PC-9 (cell line): ENCODE data around the gene TRPC4AP. TPM values are rescaled to one million over a fixed set of nuclear protein-coding genes. Genes with fewer than 3 reads are reported as not detected.

Source experiments
- BruUV-seq: library from RNA; stranded (reverse); fragments of 400-500 nt; replicated peaks from 2 replicates; lab custom pipeline; 2021; lab: Mats Ljungman, UMichigan
- CTCF ChIA-PET: fragments of 300-600 bp; sonication (Branson Sonifier 250); formaldehyde crosslinking; loops from one replicate; lab custom pipeline; 2022; ENCODE audit warnings: antibody characterized with exemption; lab: Charles Lee
- POLR2A ChIA-PET: fragments of 300-600 bp; sonication (Branson Sonifier 250); formaldehyde crosslinking; loops from one replicate; lab custom pipeline; 2022; ENCODE audit warnings: antibody characterized with exemption; ENCODE audit not compliant: unreplicated experiment; lab: Charles Lee
- DNase-seq, 2 experiments: peaks; one replicate each; pipeline versions ENCODE4 v3.0.0 to v3.0.0-alpha.2; 2015 to 2022; ENCODE audit warnings: mixed read lengths in 1 of 2
- H2AFZ ChIP-seq: fragments of 200-600 bp; sonication (generic); 2 replicates; pipeline ENCODE4 v1.8.1; 2017; ENCODE audit warnings: antibody characterized with exemption
- H3F3A ChIP-seq: fragments of 200-600 bp; sonication (generic); 2 replicates; pipeline ENCODE4 v1.8.1; 2017; ENCODE audit warnings: antibody characterized with exemption, mild to moderate bottlenecking, low read depth; ENCODE audit not compliant: insufficient read depth
- H3K27ac ChIP-seq: fragments of 200-600 bp; sonication (generic); 2 replicates; pipeline ENCODE4 v1.6.1; 2016; ENCODE audit warnings: mixed run types
- H3K27me3 ChIP-seq: fragments of 200-600 bp; sonication (generic); 2 replicates; pipeline ENCODE4 v1.6.1; 2016; ENCODE audit warnings: low read depth, mixed run types; ENCODE audit not compliant: insufficient read depth
- H3K36me3 ChIP-seq: fragments of 200-600 bp; sonication (generic); 2 replicates; pipeline ENCODE4 v1.6.1; 2016; ENCODE audit warnings: low read depth, mixed run types
- H3K4me1 ChIP-seq: fragments of 200-600 bp; sonication (generic); replicated peaks from 2 replicates; pipeline ENCODE4 v1.6.1; 2016; ENCODE audit warnings: mixed run types; ENCODE audit not compliant: insufficient read depth
- H3K4me2 ChIP-seq: fragments of 200-600 bp; sonication (generic); 2 replicates; pipeline ENCODE4 v1.6.1; 2017; ENCODE audit warnings: mixed run types
- H3K4me3 ChIP-seq: fragments of 200-600 bp; sonication (generic); 2 replicates; pipeline ENCODE4 v1.6.1; 2016; ENCODE audit warnings: mixed run types
- H3K79me2 ChIP-seq: fragments of 200-600 bp; sonication (generic); 2 replicates; pipeline ENCODE4 v1.6.1; 2017; ENCODE audit warnings: low read depth, mixed run types
- H3K9me2 ChIP-seq: fragments of 200-600 bp; sonication (generic); 2 replicates; pipeline ENCODE4 v1.8.1; 2017; ENCODE audit warnings: mild to moderate bottlenecking; ENCODE audit not compliant: insufficient read depth
- H3K9me3 ChIP-seq: fragments of 200-600 bp; sonication (generic); 2 replicates; pipeline ENCODE4 v1.8.1; 2016; ENCODE audit warnings: low read depth; ENCODE audit not compliant: insufficient read depth
- H4K20me1 ChIP-seq: fragments of 200-600 bp; sonication (generic); 2 replicates; pipeline ENCODE4 v1.8.1; 2017; ENCODE audit not compliant: insufficient read depth
- CTCF ChIP-seq: fragments of 200-600 bp; sonication (generic); conservative IDR thresholded peaks from 2 replicates; pipeline ENCODE4 v1.6.1; 2017; ENCODE audit warnings: mixed run types, antibody characterized with exemption, mild to moderate bottlenecking, moderate library complexity
- EZH2 ChIP-seq: fragments of 200-600 bp; sonication (generic); IDR thresholded peaks from 2 replicates; pipeline ENCODE4 v1.8.0; 2017; ENCODE audit warnings: antibody characterized with exemption, low read depth
- intact Hi-C: fragments of 100-400 bp; cut with micrococcal nuclease; formaldehyde crosslinking; loops from one replicate; pipeline ENCODE4 v1.10.0; 2022; ENCODE audit not compliant: unreplicated experiment
- total RNA-seq: library from RNA; stranded (reverse); gene quantifications from 2 replicates; pipeline ENCODE4 v1.2.3, GENCODE V29; 2021

Gene TRPC4AP
- total RNA-seq, 1 experiment from 2014 or later: 51.0 TPM

- Histone ChIP-seq H3K4me2 (no peak overlapping the region), H3K4me1 (peaks cover 12% of the 10 kb centered on the region), H3K27ac (no peak overlapping the region), H3K36me3 (peaks cover 11% of the 10 kb centered on the region), H3K4me3 (no peak overlapping the region), H3K9me3 (no peaks in the 10 kb centered on the region), H4K20me1 (peaks cover 11% of the 10 kb centered on the region), H2AFZ (no peak overlapping the region), H3K27me3 (no peaks in the 10 kb centered on the region), H3F3A (0 out of 2 replicates have a peak, but pooled peaks cover 7% of the 10 kb centered on the region), H3K9me2 (no peaks in the 10 kb centered on the region), H3K79me2 (no peaks in the 10 kb centered on the region)
- no TSS peak for BruUV-seq
- ChIA-PET POLR2A (no interaction called here), CTCF (no interaction called here)
- DNase-seq: no peak
- no peak for TF ChIP-seq CTCF
- TF ChIP-seq EZH2: no peak
- intact Hi-C loops: no loop called here
These were observed 52.0 kb downstream of the TRPC4AP start for GRCh38 chr20:35040646-35041045.

- Histone ChIP-seq H3K27ac (peak overlapping the region; percentile 14), H3F3A (0 out of 2 replicates have a peak, but pooled peaks cover 7% of the 10 kb centered on the region), H3K9me2 (no peaks in the 10 kb centered on the region), H4K20me1 (peaks cover 11% of the 10 kb centered on the region), H3K4me1 (peaks cover 12% of the 10 kb centered on the region), H3K4me2 (no peak overlapping the region), H3K4me3 (no peak overlapping the region), H2AFZ (no peak overlapping the region), H3K79me2 (no peaks in the 10 kb centered on the region), H3K27me3 (no peaks in the 10 kb centered on the region), H3K9me3 (no peaks in the 10 kb centered on the region), H3K36me3 (peaks cover 17% of the 10 kb centered on the region)
- CTCF ChIA-PET: no interaction called here
- no peak for DNase-seq
- POLR2A ChIA-PET: interaction anchor here (0.6 kb wide), 1 partner anchor 74 kb away, joined by 4 read pairs; no protein-coding TSS in a partner anchor
- no TSS peak for BruUV-seq
- intact Hi-C loops: no loop called here
- TF ChIP-seq CTCF (no peak), EZH2 (no peak)
These were observed 52.6 kb downstream of the TRPC4AP start for GRCh38 chr20:35039846-35040489.

- H3K4me1 ChIP-seq: peaks cover 12% of the 10 kb centered on the region
- peak in 1 of 2 experiments; percentile 76 for DNase-seq
- POLR2A ChIA-PET: interaction anchor here (0.6 to 0.7 kb wide), 4 partner anchors 12 to 1694 kb away, joined by 3 to 8 read pairs (median 4); no protein-coding TSS in a partner anchor
- intact Hi-C loops: no loop called here
- peaks cover 26% of the 10 kb centered on the region for H3K36me3 ChIP-seq
- H2AFZ ChIP-seq: no peak overlapping the region
- H3K4me2 ChIP-seq: no peak overlapping the region
- H3K4me3 ChIP-seq: no peak overlapping the region
- H3K9me2 ChIP-seq: no peaks in the 10 kb centered on the region
- no TSS peak for BruUV-seq
- CTCF ChIA-PET: no interaction called here
- TF ChIP-seq CTCF (no peak), EZH2 (no peak)
- H3F3A ChIP-seq: 0 out of 2 replicates have a peak, but pooled peaks cover 7% of the 10 kb centered on the region
- no peaks in the 10 kb centered on the region for H3K9me3 ChIP-seq
- H3K27ac ChIP-seq: peak overlapping the region; percentile 14
- H3K79me2 ChIP-seq: no peaks in the 10 kb centered on the region
- H4K20me1 ChIP-seq: peaks cover 11% of the 10 kb centered on the region
- H3K27me3 ChIP-seq: no peaks in the 10 kb centered on the region
These were observed 53.5 kb downstream of the TRPC4AP start for GRCh38 chr20:35039146-35039545.
